GM12865 (cell line): ENCODE data around the gene MRPL19.

Experiments used
- DNase-seq: peaks from one replicate; pipeline ENCODE4 v3.0.0; 2010; ENCODE audit warnings: low read depth
- H3K4me3 ChIP-seq: 2 replicates; pipeline ENCODE4 v1.5.1; 2011; ENCODE audit warnings: mild to moderate bottlenecking, low read depth, low read length, control low read depth
- CTCF ChIP-seq: IDR thresholded peaks from 2 replicates; pipeline ENCODE4 v1.5.1; 2011; ENCODE audit warnings: low read length, control low read depth, low read depth, inconsistent platforms; ENCODE audit not compliant: insufficient read depth; ENCODE audit errors: missing control alignments

The MRPL19 gene

GRCh38 chr2:75603477-75603876 lies 43.1 kb upstream of the MRPL19 start:
- no peak for TF ChIP-seq CTCF
- H3K4me3 ChIP-seq, result no peak overlapping the region
- DNase-seq, result no peak

- TF ChIP-seq CTCF, result no peak
- H3K4me3 ChIP-seq, result no peak overlapping the region
- peak; percentile 14 for DNase-seq
Observed at GRCh38 chr2:75604484-75604883, 42.1 kb upstream of the MRPL19 start.

GRCh38 chr2:75605770-75606529 lies 40.6 kb upstream of the MRPL19 start:
- no peak overlapping the region for H3K4me3 ChIP-seq
- peak; percentile 16 for DNase-seq
- no peak for TF ChIP-seq CTCF

DNA sequence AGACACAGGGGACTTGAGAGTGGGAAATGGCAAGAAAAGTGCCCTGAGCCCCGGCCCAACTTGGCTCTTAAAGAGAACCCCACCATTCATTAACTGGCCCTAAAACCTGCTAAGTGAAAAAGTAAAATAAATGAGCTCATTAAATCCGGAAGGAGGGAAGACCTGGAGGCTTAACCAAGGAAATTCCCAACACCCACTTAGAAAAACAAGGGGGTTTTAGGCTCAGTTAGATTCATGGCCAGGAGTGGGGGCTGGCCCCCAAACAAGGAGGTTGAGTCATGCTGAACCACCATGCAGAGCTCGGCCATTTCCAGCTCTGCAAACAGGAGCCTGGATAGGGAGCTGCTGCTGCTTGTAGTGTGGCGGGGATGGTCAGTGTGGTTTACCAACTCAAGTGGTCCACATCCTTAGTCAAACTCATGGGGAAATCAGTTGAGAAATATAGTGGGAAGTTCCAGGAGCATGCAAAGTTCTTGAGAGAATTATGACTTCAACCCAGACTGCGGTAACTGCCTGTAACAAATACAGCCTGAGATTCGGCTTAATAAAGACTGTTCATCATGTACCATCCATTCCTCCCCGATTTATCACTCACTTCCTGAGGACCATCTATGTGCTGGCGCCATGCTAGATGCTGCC lies 39.7 kb upstream of the MRPL19 start:
- no peak for DNase-seq
- TF ChIP-seq CTCF, result no peak
- no peak overlapping the region for H3K4me3 ChIP-seq

DNA sequence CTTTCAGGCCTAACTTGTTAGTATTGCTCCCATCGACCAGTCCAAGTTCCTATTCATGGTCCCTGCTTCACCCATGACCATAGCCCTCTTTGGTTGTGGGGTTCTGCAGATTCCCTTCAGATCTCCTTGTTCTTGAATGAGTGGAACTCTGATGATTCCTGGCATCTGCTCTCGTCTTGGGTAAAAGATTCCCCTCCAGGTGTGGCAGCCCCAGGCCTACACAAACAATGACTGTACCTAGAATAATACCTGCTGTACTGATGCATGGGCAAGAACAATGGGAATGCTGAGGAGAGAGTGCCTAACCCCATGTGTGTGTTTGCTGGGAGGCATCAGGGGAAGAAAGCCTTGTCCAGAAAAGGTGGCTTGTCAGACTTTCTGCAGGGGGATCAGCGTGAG lies 39.2 kb upstream of the MRPL19 start:
- no peak for TF ChIP-seq CTCF
- no peak for DNase-seq
- H3K4me3 ChIP-seq, result no peak overlapping the region

DNA sequence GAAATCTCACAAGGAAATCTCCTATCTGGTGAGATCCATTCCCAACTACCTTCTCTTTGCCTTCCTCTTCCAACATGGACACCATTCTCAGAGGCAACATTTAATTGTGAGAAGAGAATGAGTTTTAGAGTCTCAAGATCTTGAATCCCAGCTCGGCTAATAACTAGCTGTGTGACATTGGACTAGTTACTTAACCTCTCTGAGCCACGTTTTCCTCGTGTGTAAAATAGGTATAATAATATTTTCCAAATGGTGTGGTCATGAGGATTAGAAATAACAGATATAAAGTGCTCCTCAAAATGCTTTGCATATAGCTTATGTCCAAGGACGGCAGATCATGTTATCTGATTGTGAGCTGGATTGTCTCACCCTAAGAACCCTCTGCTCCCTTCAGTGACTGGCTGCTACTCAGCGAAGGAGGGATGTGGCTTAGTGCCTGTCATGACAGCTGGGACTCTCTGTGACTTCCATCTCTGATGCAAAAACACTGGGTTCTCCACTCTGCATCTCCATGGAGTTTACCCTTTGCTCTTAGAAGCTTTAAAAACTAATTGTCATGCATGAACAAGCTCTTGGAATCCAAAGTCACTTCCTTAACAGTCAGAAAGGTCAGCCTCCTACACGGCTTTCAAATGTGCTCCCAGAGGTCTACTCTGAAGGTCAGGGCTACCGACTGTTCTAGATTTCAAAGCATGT lies 38.4 kb upstream of the MRPL19 start:
- no peak for DNase-seq
- no peak for TF ChIP-seq CTCF
- no peak overlapping the region for H3K4me3 ChIP-seq
